ENCODE measurements around the gene PRR3.

The PRR3 gene

DNA sequence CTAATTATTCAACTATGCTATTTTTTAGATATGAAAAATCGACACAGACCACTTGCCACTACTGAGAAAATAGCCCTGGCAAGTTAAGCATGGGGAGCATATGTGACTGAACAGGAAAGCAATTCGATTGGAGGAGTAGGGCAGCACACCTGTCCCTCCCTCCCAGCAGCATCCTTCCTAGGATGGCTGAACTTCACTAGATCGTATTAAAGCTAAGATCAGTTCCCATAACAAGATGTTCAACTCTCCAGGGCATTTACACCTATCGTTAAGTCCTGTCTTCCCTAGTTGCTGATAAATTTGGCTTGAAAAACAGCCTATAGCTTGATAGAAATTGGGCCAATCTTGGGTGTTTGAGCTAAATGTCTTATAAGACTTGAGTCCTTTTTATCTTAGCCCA is 53.0 kb downstream of the PRR3 start:
- Mint-ChIP-seq H3K36me3 (peaks cover 97% of the 10 kb centered on the region), H3K27ac (peak overlapping the region; percentile 84), H3K9me3 (no peaks in the 10 kb centered on the region), H3K4me1 (peaks cover 76% of the 10 kb centered on the region), H3K4me3 (no peak overlapping the region)
- ATAC-seq (no peak), DNase-seq (ENCODE audit: low spot score in 2 of 2) (no peak)

DNA sequence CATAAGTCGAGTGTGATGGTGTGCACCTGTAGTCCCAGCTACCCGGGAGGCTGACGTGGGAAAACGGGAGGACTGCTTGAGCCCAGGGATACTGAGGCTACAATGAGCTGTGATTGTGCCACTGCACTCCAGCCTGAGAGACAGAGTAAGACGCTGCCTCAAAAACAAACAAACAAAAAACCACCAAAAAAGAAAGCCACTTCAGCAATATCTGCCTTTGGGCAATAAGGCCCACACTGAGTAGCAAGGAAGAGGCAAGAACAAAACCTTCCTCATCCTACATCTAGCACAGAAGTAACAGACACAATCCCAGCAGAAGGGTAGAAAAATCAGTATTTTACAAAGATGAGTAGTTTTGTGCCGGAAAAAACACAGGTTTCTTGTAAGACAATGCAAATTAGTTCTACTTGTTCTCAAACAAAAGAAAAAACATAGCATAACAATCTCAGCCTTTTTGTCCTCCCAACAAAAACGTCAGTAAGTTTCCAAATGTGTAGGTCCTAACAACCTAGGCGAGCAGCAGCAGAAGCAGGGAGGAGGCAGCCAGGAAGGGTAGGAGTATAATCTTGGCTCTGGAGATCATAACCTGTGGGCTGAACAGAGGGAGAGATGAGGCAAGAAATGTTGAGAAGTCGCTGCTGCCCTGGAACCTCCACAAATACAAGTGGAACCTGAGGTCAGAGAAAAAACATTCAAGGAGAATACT is 54.2 kb downstream of the PRR3 start:
- H3K4me3 Mint-ChIP-seq, result no peak overlapping the region
- ATAC-seq, result no peak
- DNase-seq (ENCODE audit: low spot score in 2 of 2), result no peak
- H3K9me3 Mint-ChIP-seq, result no peaks in the 10 kb centered on the region
- H3K27ac Mint-ChIP-seq, result peak overlapping the region; percentile 84
- peaks cover 97% of the 10 kb centered on the region for H3K36me3 Mint-ChIP-seq
- peaks cover 81% of the 10 kb centered on the region for H3K4me1 Mint-ChIP-seq

DNA sequence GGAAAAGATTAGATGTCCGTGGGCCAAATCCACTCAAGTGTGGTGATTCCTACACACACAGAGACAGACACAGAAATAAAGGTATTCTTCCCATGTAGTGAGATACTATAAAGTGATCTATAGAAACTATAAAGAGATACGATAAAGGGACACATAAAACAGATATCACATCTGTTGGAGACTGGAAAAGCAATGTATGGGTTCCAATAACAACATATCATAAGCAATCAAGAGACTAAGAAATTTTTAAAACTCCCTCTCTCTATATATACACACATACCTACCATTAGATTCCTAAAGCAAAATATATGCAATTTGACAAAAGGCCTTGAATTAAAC is 54.7 kb downstream of the PRR3 start:
- ATAC-seq (no peak), DNase-seq (ENCODE audit: low spot score in 2 of 2) (no peak)
- peak overlapping the region; percentile 84 for H3K27ac Mint-ChIP-seq
- H3K36me3 Mint-ChIP-seq, result peaks cover 97% of the 10 kb centered on the region
- H3K4me3 Mint-ChIP-seq, result no peak overlapping the region
- peaks cover 80% of the 10 kb centered on the region for H3K4me1 Mint-ChIP-seq
- no peaks in the 10 kb centered on the region for H3K9me3 Mint-ChIP-seq

DNA sequence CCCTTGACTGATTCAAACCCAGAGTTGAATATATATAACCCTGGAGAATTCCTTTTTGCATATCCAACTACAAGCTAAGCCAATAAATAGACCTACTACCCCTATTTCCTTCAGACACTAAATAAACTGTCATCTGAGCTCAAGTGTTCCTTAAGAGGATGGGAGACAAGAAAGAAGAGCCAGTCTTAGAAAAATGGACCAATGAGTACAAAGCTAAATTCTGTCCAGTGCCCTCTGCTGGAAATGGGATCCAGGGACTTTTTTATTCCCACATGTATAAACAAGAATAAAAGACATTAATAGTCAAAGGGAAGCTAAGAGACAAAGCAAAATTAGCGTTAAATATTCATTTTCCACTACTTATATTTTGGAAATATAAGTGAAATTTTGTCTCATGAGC is 55.1 kb downstream of the PRR3 start:
- Mint-ChIP-seq H3K9me3 (no peaks in the 10 kb centered on the region), H3K27ac (peak overlapping the region; percentile 84), H3K4me1 (peaks cover 83% of the 10 kb centered on the region), H3K36me3 (peaks cover 97% of the 10 kb centered on the region), H3K4me3 (no peak overlapping the region)
- ATAC-seq, result no peak
- DNase-seq (ENCODE audit: low spot score in 2 of 2), result no peak

DNA sequence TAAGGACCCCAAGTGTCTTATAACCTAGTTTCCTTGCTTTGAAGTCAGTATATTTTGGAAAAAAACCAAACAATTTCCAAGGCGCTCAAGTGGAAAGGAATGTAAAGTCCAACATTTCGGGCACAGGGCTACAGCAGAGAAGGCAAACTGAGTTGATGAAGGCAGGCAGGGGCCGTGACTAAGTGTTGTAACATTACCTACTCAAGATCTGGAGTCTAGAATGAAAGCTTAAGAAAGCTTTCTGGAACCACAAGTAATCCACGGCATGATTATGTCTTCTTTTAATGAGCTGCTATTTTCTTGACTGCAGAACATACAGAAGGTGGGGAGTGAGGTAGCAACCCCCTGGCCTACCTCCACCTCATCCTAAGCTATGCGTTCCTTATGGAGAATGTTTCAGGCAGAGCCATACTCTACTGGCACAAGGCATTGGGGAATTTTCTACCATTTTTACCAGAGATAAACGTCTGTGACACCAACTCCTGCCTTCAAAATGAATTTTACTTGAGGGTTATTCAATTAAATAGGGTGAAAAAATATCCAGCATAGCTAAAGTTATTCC is 55.7 kb downstream of the PRR3 start:
- DNase-seq (ENCODE audit: low spot score in 2 of 2) (no peak), ATAC-seq (no peak)
- peak overlapping the region; percentile 87 for H3K4me3 Mint-ChIP-seq
- peak overlapping the region; percentile 100 for H3K27ac Mint-ChIP-seq
- no peaks in the 10 kb centered on the region for H3K9me3 Mint-ChIP-seq
- peaks cover 83% of the 10 kb centered on the region for H3K4me1 Mint-ChIP-seq
- H3K36me3 Mint-ChIP-seq, result peaks cover 97% of the 10 kb centered on the region
